ENCODE measurements around the gene PCK2.

Gene PCK2

GRCh38 chr14:24106672-24107271 is 12.7 kb downstream of the PCK2 start:
- Mint-ChIP-seq H3K9me3 (no peaks in the 10 kb centered on the region), H3K4me1 (peaks cover 23% of the 10 kb centered on the region)

GRCh38 chr14:24108336-24108874 is 14.3 kb downstream of the PCK2 start:
- ATAC-seq (no peak), DNase-seq (no peak)
- peaks cover 12% of the 10 kb centered on the region for H3K36me3 Mint-ChIP-seq (ENCODE audit: low read depth)
- H3K27me3 Mint-ChIP-seq = no peaks in the 10 kb centered on the region
- peak overlapping the region; percentile 81 for H3K27ac Mint-ChIP-seq
- peaks cover 23% of the 10 kb centered on the region for H3K4me1 Mint-ChIP-seq
- H3K9me3 Mint-ChIP-seq = no peaks in the 10 kb centered on the region
- H3K4me3 Mint-ChIP-seq = no peak overlapping the region

More at GRCh38 chr14:24106672-24107271, 12.7 kb downstream of the PCK2 start:
- no peaks in the 10 kb centered on the region for H3K27me3 Mint-ChIP-seq
- DNase-seq (no peak), ATAC-seq (no peak)
- no peak overlapping the region for H3K27ac Mint-ChIP-seq
- H3K4me3 Mint-ChIP-seq = no peak overlapping the region
- peaks cover 25% of the 10 kb centered on the region for H3K36me3 Mint-ChIP-seq (ENCODE audit: low read depth)

- peaks cover 2% of the 10 kb centered on the region for H3K27me3 Mint-ChIP-seq
- no peaks in the 10 kb centered on the region for H3K9me3 Mint-ChIP-seq
- H3K4me3 Mint-ChIP-seq = no peak overlapping the region
- peaks cover 3% of the 10 kb centered on the region for H3K36me3 Mint-ChIP-seq (ENCODE audit: low read depth)
- ATAC-seq = no peak
- H3K4me1 Mint-ChIP-seq = peaks cover 29% of the 10 kb centered on the region
- no peak overlapping the region for H3K27ac Mint-ChIP-seq
- DNase-seq = no peak
Measured at GRCh38 chr14:24110060-24110459, 15.9 kb downstream of the PCK2 start.

GRCh38 chr14:24110523-24110922 is 16.4 kb downstream of the PCK2 start:
- H3K27me3 Mint-ChIP-seq = peaks cover 2% of the 10 kb centered on the region
- peaks cover 3% of the 10 kb centered on the region for H3K36me3 Mint-ChIP-seq (ENCODE audit: low read depth)
- no peak overlapping the region for H3K27ac Mint-ChIP-seq
- H3K9me3 Mint-ChIP-seq = no peaks in the 10 kb centered on the region
- DNase-seq (no peak), ATAC-seq (no peak)
- peaks cover 33% of the 10 kb centered on the region for H3K4me1 Mint-ChIP-seq
- no peak overlapping the region for H3K4me3 Mint-ChIP-seq

GRCh38 chr14:24113379-24113800 is 19.3 kb downstream of the PCK2 start:
- H3K27ac Mint-ChIP-seq = peak overlapping the region; percentile 99
- no peak for ATAC-seq

GRCh38 chr14:24113801-24114531 is 19.9 kb downstream of the PCK2 start:
- Mint-ChIP-seq H3K27ac (peak overlapping the region; percentile 99), H3K27me3 (peaks cover 2% of the 10 kb centered on the region), H3K9me3 (no peaks in the 10 kb centered on the region), H3K4me3 (peak overlapping the region; percentile 96), H3K36me3 (ENCODE audit: low read depth) (peaks cover 18% of the 10 kb centered on the region), H3K4me1 (peaks cover 31% of the 10 kb centered on the region)
- ATAC-seq = peak; percentile 53
- DNase-seq = peak; percentile 84

More at GRCh38 chr14:24113379-24113800, 19.3 kb downstream of the PCK2 start:
- no peaks in the 10 kb centered on the region for H3K9me3 Mint-ChIP-seq
- peaks cover 37% of the 10 kb centered on the region for H3K4me1 Mint-ChIP-seq
- DNase-seq = no peak
- H3K27me3 Mint-ChIP-seq = peaks cover 2% of the 10 kb centered on the region
- peaks cover 14% of the 10 kb centered on the region for H3K36me3 Mint-ChIP-seq (ENCODE audit: low read depth)
- H3K4me3 Mint-ChIP-seq = peak overlapping the region; percentile 96

- Mint-ChIP-seq H3K27me3 (peaks cover 2% of the 10 kb centered on the region), H3K27ac (peak within 1 kb of the TSS; percentile 99), H3K9me3 (no peaks in the 10 kb centered on the region), H3K4me1 (peaks cover 23% of the 10 kb centered on the region), H3K4me3 (peak within 1 kb of the TSS; percentile 96), H3K36me3 (ENCODE audit: low read depth) (peaks cover 22% of the 10 kb centered on the region)
- ATAC-seq (peak; percentile 92), DNase-seq (peak; percentile 97)
Measured at GRCh38 chr14:24114532-24115421, 20.7 kb downstream of the PCK2 start, which contains the start of the genes DCAF11 and NRL. Gene DCAF11 (plus strand): TSS chr14:24114777. CDS start chr14:24115595, 818 bp downstream. Gene NRL (minus strand): TSS chr14:24114949. CDS start chr14:24082848, 32,101 bp downstream.

GRCh38 chr14:24115422-24116127 is 21.5 kb downstream of the PCK2 start:
- H3K27me3 Mint-ChIP-seq = peaks cover 2% of the 10 kb centered on the region

GRCh38 chr14:24116128-24116814 is 22.2 kb downstream of the PCK2 start:
- H3K27ac Mint-ChIP-seq = no peak overlapping the region
- H3K27me3 Mint-ChIP-seq = peaks cover 2% of the 10 kb centered on the region
- DNase-seq (no peak), ATAC-seq (no peak)
- H3K9me3 Mint-ChIP-seq = no peaks in the 10 kb centered on the region
- peak overlapping the region; percentile 96 for H3K4me3 Mint-ChIP-seq
- H3K36me3 Mint-ChIP-seq (ENCODE audit: low read depth) = peaks cover 26% of the 10 kb centered on the region
- peaks cover 23% of the 10 kb centered on the region for H3K4me1 Mint-ChIP-seq

More at GRCh38 chr14:24115422-24116127, 21.5 kb downstream of the PCK2 start:
- no peaks in the 10 kb centered on the region for H3K9me3 Mint-ChIP-seq
- H3K4me1 Mint-ChIP-seq = peaks cover 23% of the 10 kb centered on the region
- DNase-seq = no peak
- peak overlapping the region; percentile 96 for H3K4me3 Mint-ChIP-seq
- peak overlapping the region; percentile 99 for H3K27ac Mint-ChIP-seq
- peaks cover 24% of the 10 kb centered on the region for H3K36me3 Mint-ChIP-seq (ENCODE audit: low read depth)
- ATAC-seq = no peak

GRCh38 chr14:24117179-24117578 is 23.1 kb downstream of the PCK2 start:
- H3K4me1 Mint-ChIP-seq = peaks cover 23% of the 10 kb centered on the region
- DNase-seq = no peak
- H3K27me3 Mint-ChIP-seq = peaks cover 2% of the 10 kb centered on the region
- H3K4me3 Mint-ChIP-seq = no peak overlapping the region
- no peaks in the 10 kb centered on the region for H3K9me3 Mint-ChIP-seq
- ATAC-seq = no peak
- peaks cover 30% of the 10 kb centered on the region for H3K36me3 Mint-ChIP-seq (ENCODE audit: low read depth)
- no peak overlapping the region for H3K27ac Mint-ChIP-seq

GRCh38 chr14:24119691-24120090 is 25.6 kb downstream of the PCK2 start:
- no peak for ATAC-seq
- Mint-ChIP-seq H3K27me3 (peaks cover 2% of the 10 kb centered on the region), H3K36me3 (ENCODE audit: low read depth) (peaks cover 41% of the 10 kb centered on the region), H3K4me3 (no peak overlapping the region), H3K9me3 (no peaks in the 10 kb centered on the region), H3K4me1 (peaks cover 24% of the 10 kb centered on the region), H3K27ac (no peak overlapping the region)
- no peak for DNase-seq

GRCh38 chr14:24121210-24121609 is 27.1 kb downstream of the PCK2 start:
- H3K4me1 Mint-ChIP-seq = peaks cover 11% of the 10 kb centered on the region
- H3K27ac Mint-ChIP-seq = no peak overlapping the region
- H3K4me3 Mint-ChIP-seq = no peak overlapping the region
- peaks cover 38% of the 10 kb centered on the region for H3K36me3 Mint-ChIP-seq (ENCODE audit: low read depth)
- DNase-seq (no peak), ATAC-seq (no peak)
- no peaks in the 10 kb centered on the region for H3K27me3 Mint-ChIP-seq
- H3K9me3 Mint-ChIP-seq = no peaks in the 10 kb centered on the region

GRCh38 chr14:24122416-24122815 is 28.3 kb downstream of the PCK2 start:
- Mint-ChIP-seq H3K27ac (no peak overlapping the region), H3K27me3 (no peaks in the 10 kb centered on the region), H3K36me3 (ENCODE audit: low read depth) (peaks cover 35% of the 10 kb centered on the region), H3K4me3 (no peak overlapping the region), H3K9me3 (no peaks in the 10 kb centered on the region), H3K4me1 (peaks cover 6% of the 10 kb centered on the region)
- DNase-seq (no peak), ATAC-seq (no peak)
